Suprapubic skin (tissue), 4 donors: ENCODE data around the gene SBSN. TPM values are rescaled to one million over a fixed set of nuclear protein-coding genes. Genes with fewer than 3 reads are reported as not detected.

Experiments
- DNase-seq, 2 donors: peaks; one replicate each; pipeline ENCODE4 v3.0.0-alpha.2; 2019; ENCODE audit warnings: low spot score in 2 of 2
- H3K27ac ChIP-seq: fragments of 200-600 bp; sonication (generic); one replicate; pipeline ENCODE4 v1.5.1; 2019
- H3K27me3 ChIP-seq: fragments of 200-600 bp; sonication (generic); one replicate; pipeline ENCODE4 v1.5.1; 2019
- H3K36me3 ChIP-seq: fragments of 200-600 bp; sonication (generic); one replicate; pipeline ENCODE4 v1.5.1; 2019
- H3K4me1 ChIP-seq: fragments of 200-600 bp; sonication (generic); one replicate; pipeline ENCODE4 v1.5.1; 2019
- H3K4me3 ChIP-seq: fragments of 200-600 bp; sonication (generic); one replicate; pipeline ENCODE4 v1.5.1; 2019; ENCODE audit warnings: mild to moderate bottlenecking
- H3K9me3 ChIP-seq: fragments of 200-600 bp; sonication (generic); one replicate; pipeline ENCODE4 v1.5.1; 2019
- EP300 ChIP-seq: sonication (generic); formaldehyde crosslinking; IDR thresholded peaks from one replicate; pipeline ENCODE4 v1.6.1; 2017; ENCODE audit warnings: antibody characterized with exemption
- POLR2A ChIP-seq, 2 donors: fragments of 450-650 bp; IDR thresholded peaks; one replicate each; pipeline ENCODE4 v1.6.1; 2017; ENCODE audit warnings: antibody characterized with exemption in 2 of 2, mild to moderate bottlenecking in 2 of 2, moderate library complexity in 2 of 2
- POLR2AphosphoS5 ChIP-seq, 3 donors: sonication (generic); formaldehyde crosslinking; IDR thresholded peaks; one replicate each; pipeline ENCODE4 v1.6.1; 2017; ENCODE audit warnings: antibody characterized with exemption in 3 of 3
- WGBS: methylation state at CpG from one replicate; pipeline ENCODE4 v1.1.5; 2018; 5-methylcytosine and 5-hydroxymethylcytosine counted together
- total RNA-seq, 4 donors: library from RNA; depleted of rRNA; stranded (reverse); fragments of >200 nt; gene quantifications; one replicate each; pipeline ENCODE4 v1.1.0, GENCODE V29; 2016
- TF ChIP-seq, protein P1 (sequence below), 2 donors: fragments of 200-600 bp in 1 of 2; fragments of 450-650 bp in 1 of 2; sonication (generic) in 1 of 2; IDR thresholded peaks; one replicate each; pipeline ENCODE4 v1.5.1; 2016 to 2019; ENCODE audit warnings: antibody characterized with exemption in 2 of 2, mild to moderate bottlenecking in 1 of 2, moderate library complexity in 1 of 2

The SBSN gene
- total RNA-seq, 4 donors from 2014 or later: 308 to 1,594 (median 1,430) TPM

GRCh38 chr19:35524181-35524837, 3.8 kb downstream of the SBSN start:
- H3K27ac ChIP-seq: no peak overlapping the region
- H3K36me3 ChIP-seq: no peaks in the 10 kb centered on the region
- H3K4me1 ChIP-seq: peaks cover 19% of the 10 kb centered on the region
- DNase-seq: no peak
- WGBS: 53% methylated on average over 11 of the region's 11 CpGs
- no peaks in the 10 kb centered on the region for H3K9me3 ChIP-seq
- TF ChIP-seq POLR2AphosphoS5 (IDR thresholded peaks at IDR 0.05) (no peak), EP300 (no peak), POLR2A (IDR thresholded peaks at IDR 0.05) (no peak)
- TF ChIP-seq, protein P1, sequence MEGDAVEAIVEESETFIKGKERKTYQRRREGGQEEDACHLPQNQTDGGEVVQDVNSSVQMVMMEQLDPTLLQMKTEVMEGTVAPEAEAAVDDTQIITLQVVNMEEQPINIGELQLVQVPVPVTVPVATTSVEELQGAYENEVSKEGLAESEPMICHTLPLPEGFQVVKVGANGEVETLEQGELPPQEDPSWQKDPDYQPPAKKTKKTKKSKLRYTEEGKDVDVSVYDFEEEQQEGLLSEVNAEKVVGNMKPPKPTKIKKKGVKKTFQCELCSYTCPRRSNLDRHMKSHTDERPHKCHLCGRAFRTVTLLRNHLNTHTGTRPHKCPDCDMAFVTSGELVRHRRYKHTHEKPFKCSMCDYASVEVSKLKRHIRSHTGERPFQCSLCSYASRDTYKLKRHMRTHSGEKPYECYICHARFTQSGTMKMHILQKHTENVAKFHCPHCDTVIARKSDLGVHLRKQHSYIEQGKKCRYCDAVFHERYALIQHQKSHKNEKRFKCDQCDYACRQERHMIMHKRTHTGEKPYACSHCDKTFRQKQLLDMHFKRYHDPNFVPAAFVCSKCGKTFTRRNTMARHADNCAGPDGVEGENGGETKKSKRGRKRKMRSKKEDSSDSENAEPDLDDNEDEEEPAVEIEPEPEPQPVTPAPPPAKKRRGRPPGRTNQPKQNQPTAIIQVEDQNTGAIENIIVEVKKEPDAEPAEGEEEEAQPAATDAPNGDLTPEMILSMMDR (IDR thresholded peaks at IDR 0.05): no peak
- H3K4me3 ChIP-seq: no peak overlapping the region
- peaks cover 44% of the 10 kb centered on the region for H3K27me3 ChIP-seq

DNA sequence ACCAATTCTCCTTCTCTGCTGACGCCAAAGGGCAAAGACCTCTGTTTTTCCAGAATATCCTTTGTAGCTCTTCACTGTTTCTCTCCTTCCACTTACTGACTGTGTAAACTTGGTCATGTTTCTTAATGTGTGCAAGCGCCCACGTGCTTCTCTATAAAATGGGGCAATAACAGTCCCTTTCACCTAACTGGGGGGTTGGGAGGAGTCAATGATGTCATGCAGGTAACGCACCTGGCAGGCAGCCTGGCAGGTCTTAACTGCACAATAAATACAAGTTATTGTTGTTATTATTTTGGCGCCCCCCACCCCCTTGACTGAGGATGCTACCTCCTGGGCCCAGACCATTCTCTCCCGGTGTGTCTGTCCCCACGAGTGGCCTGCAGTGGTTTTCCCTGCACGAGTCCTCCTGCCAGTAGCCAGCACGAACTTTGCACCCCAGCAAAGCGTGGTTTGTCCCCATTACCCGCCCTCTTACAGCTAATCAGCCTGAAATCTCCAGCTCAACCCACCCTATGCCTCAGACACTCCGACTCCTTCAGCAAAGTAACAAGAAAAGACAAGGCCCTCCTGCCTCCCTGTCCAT, 5.3 kb downstream of the SBSN start:
- 80% methylated on average over 12 of the region's 12 CpGs for WGBS
- H3K4me3 ChIP-seq: no peak overlapping the region
- no peak overlapping the region for H3K27ac ChIP-seq
- DNase-seq: no peak
- H3K4me1 ChIP-seq: peaks cover 23% of the 10 kb centered on the region
- H3K36me3 ChIP-seq: no peaks in the 10 kb centered on the region
- H3K27me3 ChIP-seq: peaks cover 29% of the 10 kb centered on the region
- TF ChIP-seq EP300 (no peak), POLR2AphosphoS5 (IDR thresholded peaks at IDR 0.05) (no peak), POLR2A (IDR thresholded peaks at IDR 0.05) (no peak)
- TF ChIP-seq, protein P1 (IDR thresholded peaks at IDR 0.05): no peak
- no peaks in the 10 kb centered on the region for H3K9me3 ChIP-seq

DNA sequence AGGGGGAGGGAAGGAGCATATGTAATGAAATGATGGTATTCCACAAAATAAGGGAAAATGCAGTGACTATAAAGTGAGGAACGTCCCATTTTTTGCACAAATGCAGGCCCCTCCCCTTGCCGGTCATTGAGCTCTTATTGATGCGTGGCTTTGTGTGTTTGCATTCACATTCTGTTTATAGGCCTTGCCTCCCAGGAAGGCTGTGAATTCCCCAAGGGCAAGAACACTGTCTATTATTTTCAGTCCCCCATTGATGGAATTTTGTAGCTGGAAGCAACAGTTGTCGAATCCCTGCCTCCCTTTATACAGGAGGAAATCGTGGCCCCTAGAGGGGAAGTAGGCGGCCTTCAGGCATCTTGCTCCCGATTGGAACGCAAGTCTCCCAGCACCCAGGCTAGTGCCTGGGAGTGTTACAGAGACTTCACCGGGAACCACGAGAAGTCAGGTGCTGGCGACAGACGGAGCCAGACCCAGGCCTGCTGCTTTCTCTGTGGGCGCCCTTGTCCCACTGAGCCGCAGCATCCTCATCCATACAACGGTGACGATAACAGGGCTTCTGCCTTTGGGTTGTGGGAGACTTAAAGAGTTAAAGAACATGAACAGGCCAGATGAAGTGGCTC, 6.9 kb downstream of the SBSN start:
- Histone ChIP-seq H3K36me3 (no peaks in the 10 kb centered on the region), H3K4me1 (peaks cover 18% of the 10 kb centered on the region), H3K4me3 (no peak overlapping the region), H3K27me3 (peaks cover 13% of the 10 kb centered on the region), H3K27ac (no peak overlapping the region), H3K9me3 (no peaks in the 10 kb centered on the region)
- 66% methylated on average over 14 of the region's 16 CpGs for WGBS
- no peak for DNase-seq
- TF ChIP-seq POLR2AphosphoS5 (IDR thresholded peaks at IDR 0.05): no peak
- TF ChIP-seq, protein P1 (IDR thresholded peaks at IDR 0.05): no peak
- TF ChIP-seq EP300: no peak
- no peak for TF ChIP-seq POLR2A (IDR thresholded peaks at IDR 0.05)

DNA sequence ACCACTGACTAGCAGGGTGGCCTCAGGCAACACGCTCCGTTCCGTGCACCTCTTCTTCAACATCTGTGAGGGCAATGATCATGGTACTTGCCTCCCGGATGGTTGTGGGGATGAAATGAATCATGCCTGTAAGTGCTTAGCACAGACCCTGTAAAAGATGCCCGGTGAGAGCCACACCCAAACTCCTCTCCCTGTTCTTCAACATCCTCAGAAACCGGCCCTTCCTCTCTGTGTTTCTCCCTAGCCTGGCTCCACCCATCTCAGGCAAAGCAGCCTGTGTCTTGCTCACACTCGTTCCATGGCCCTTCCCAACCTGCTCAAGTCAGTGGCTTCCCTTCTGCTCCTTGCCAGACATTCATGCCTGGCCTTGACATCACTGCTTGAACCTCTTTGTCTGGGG, 8.8 kb downstream of the SBSN start:
- no peak overlapping the region for H3K4me3 ChIP-seq
- H3K27me3 ChIP-seq: no peaks in the 10 kb centered on the region
- no peaks in the 10 kb centered on the region for H3K9me3 ChIP-seq
- no peaks in the 10 kb centered on the region for H3K36me3 ChIP-seq
- TF ChIP-seq POLR2A (IDR thresholded peaks at IDR 0.05) (no peak), POLR2AphosphoS5 (IDR thresholded peaks at IDR 0.05) (no peak), EP300 (no peak)
- TF ChIP-seq, protein P1 (IDR thresholded peaks at IDR 0.05): no peak
- peaks cover 20% of the 10 kb centered on the region for H3K4me1 ChIP-seq
- 41% methylated on average over 7 of the region's 7 CpGs for WGBS
- H3K27ac ChIP-seq: peak overlapping the region; percentile 66
- no peak for DNase-seq

GRCh38 chr19:35518313-35518712, 9.8 kb downstream of the SBSN start:
- peak overlapping the region; percentile 57 for H3K27ac ChIP-seq
- DNase-seq: no peak

More at GRCh38 chr19:35518313-35518712, 9.8 kb downstream of the SBSN start:
- Histone ChIP-seq H3K9me3 (no peaks in the 10 kb centered on the region), H3K4me1 (peaks cover 26% of the 10 kb centered on the region), H3K36me3 (no peaks in the 10 kb centered on the region), H3K27me3 (peaks cover 7% of the 10 kb centered on the region), H3K4me3 (no peak overlapping the region)
- TF ChIP-seq POLR2A (IDR thresholded peaks at IDR 0.05) (no peak), EP300 (no peak), POLR2AphosphoS5 (IDR thresholded peaks at IDR 0.05) (no peak)
- TF ChIP-seq, protein P1 (IDR thresholded peaks at IDR 0.05): no peak
- 52% methylated on average over 6 of the region's 6 CpGs for WGBS
